ENCODE data around the gene TTC5.

DNA sequence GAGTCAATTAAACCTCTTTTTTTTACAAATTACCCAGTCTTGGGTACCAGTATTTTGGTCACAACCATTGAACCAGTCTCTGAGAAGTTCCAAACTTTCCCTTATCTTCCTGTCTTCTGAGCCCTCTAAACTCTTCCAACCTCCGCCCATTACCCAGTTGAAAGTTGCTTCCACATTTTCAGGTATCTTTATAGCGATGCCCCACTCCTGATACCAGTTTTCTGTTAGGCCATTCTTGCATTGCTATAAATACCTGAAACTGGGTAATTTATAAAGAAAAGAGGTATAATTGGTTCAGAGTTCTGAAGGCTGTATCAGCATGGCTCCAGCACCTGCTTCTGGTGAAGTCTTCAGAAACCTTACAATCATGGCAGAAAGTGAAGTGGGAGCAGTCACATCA is 31.7 kb downstream of the TTC5 start:
- TF ChIP-seq, protein P1, sequence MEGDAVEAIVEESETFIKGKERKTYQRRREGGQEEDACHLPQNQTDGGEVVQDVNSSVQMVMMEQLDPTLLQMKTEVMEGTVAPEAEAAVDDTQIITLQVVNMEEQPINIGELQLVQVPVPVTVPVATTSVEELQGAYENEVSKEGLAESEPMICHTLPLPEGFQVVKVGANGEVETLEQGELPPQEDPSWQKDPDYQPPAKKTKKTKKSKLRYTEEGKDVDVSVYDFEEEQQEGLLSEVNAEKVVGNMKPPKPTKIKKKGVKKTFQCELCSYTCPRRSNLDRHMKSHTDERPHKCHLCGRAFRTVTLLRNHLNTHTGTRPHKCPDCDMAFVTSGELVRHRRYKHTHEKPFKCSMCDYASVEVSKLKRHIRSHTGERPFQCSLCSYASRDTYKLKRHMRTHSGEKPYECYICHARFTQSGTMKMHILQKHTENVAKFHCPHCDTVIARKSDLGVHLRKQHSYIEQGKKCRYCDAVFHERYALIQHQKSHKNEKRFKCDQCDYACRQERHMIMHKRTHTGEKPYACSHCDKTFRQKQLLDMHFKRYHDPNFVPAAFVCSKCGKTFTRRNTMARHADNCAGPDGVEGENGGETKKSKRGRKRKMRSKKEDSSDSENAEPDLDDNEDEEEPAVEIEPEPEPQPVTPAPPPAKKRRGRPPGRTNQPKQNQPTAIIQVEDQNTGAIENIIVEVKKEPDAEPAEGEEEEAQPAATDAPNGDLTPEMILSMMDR (IDR thresholded peaks at IDR 0.05): no peak
- TF ChIP-seq EP300 (IDR thresholded peaks at IDR 0.05; ENCODE audit: low read depth) (no peak), POLR2AphosphoS5 (IDR thresholded peaks at IDR 0.05) (no peak)

Data from transverse colon (tissue), 4 donors.